H54 (cell line): ENCODE measurements around the gene CWC22.
A peak's percentile ranks its signal among the peaks of the same experiment; 100 is the strongest.

ENCODE experiments used
- DNase-seq: peaks from one replicate; pipeline ENCODE4 v3.0.0; 2011; ENCODE audit warnings: low spot score, mixed read lengths; ENCODE audit not compliant: insufficient read length
- FAIRE-seq: peaks from 3 replicates; lab custom pipeline; 2011; peaks lifted over from hg19 to GRCh38; lab: Jason Lieb, UNC
- POLR2A ChIP-seq: IDR thresholded peaks from 2 replicates; pipeline ENCODE4 v1.6.1; 2011; ENCODE audit warnings: low read depth, mild to moderate bottlenecking, low read length

Gene CWC22

DNA sequence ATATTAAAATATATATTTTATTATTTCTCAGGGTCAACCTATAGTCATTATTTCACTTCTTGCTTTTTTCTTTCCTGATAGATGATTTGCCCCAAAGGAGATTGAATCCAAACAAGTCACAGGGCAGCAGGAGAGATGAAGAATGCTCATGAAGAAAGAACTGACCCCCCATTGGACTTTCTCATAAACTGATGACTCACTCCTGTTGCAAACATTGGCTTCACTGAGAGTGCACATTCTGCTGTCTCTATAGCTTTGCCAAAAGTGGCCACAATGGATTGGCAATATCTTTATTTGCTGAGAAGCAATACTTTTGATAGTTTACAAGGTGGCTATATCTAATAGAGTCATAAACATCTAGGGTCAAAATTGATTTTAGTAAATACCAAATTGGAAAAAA is 89.8 kb downstream of the CWC22 start:
- FAIRE-seq (no peak), DNase-seq (no peak)
- no peak for TF ChIP-seq POLR2A

DNA sequence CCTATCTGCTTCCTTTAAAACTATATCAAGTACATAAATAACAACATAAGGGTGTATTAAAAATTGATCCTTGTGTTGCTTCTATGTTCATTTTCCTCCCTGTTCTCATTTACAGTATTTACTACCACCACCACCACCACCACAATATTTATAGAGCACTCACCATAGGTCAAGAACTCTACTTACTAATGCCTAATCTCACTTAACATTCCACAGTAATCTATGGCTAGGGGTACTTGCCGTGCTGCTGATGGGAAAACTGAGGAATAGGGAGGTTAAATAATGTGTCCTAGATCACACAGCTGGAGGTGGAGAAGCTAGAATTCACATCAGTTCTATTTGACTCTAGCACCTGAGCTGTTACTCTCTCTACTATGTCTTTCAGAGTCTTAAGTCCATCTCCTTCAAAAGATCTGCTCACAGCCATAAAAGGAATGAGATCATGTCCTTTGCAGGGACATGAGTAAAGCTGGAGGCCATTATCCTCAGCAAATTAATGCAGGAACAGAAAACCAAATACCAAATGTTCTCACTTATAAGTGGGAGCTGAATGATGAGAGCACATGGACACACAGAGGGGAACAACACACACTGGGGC is 91.6 kb downstream of the CWC22 start:
- DNase-seq (no peak), FAIRE-seq (no peak)
- no peak for TF ChIP-seq POLR2A

DNA sequence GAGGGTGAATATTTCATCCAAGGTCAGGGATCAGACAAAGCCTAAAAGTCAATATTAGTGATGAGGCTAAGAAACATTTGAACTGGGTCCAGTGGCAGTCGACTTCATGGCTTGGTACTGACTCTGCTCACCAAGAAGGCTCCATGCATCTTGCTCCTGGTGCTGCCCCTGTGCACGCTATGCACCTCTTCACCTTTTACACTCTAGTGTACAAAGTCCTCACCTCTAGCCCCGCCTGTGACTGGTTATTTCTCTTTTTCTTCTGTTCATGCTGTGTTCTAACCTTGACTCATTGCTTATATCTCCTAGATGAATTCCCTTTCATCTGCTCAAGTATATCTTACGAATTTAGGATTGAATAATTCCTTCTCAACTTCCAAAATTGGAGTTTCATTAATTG is 93.3 kb downstream of the CWC22 start:
- TF ChIP-seq POLR2A: no peak
- no peak for DNase-seq
- no peak for FAIRE-seq

DNA sequence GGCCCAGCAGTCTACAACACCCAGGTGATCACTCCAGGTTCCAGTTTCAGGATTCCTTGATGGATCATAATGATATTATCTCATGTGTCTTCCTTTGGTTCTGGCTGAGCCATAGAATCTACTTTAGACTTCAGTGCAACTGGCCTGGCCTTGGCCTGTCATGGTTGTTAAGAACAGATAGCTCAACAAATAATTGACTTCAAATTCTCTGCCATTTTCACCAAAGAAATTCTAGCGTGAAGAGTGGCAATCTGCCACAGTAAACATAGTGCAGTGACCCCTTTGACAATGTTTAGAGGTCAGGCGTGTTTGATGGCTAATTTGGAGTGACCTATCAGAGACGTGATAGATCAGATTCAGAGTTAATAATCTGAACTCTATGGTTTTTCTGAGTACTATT is 95.5 kb downstream of the CWC22 start:
- DNase-seq (no peak), FAIRE-seq (no peak)
- TF ChIP-seq POLR2A: no peak

DNA sequence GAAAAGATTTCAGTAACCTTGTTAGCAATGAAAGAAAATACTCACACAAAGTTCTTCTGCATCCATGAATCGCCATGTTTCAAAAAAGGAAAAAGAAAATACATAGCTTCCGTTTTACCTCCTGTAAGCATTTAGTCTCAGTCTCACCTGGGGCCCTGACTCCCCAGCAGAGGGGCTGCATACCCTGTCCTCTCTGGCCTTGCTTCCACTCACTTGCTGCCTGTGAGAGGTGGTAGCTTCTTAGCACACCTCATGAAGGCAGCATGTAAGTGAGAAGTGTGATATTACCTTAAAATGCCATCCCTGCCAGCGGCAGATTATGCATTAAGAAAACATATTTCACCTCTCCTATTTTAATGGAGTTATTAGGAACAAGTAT is 96.4 kb downstream of the CWC22 start:
- DNase-seq: no peak
- no peak for TF ChIP-seq POLR2A
- no peak for FAIRE-seq

DNA sequence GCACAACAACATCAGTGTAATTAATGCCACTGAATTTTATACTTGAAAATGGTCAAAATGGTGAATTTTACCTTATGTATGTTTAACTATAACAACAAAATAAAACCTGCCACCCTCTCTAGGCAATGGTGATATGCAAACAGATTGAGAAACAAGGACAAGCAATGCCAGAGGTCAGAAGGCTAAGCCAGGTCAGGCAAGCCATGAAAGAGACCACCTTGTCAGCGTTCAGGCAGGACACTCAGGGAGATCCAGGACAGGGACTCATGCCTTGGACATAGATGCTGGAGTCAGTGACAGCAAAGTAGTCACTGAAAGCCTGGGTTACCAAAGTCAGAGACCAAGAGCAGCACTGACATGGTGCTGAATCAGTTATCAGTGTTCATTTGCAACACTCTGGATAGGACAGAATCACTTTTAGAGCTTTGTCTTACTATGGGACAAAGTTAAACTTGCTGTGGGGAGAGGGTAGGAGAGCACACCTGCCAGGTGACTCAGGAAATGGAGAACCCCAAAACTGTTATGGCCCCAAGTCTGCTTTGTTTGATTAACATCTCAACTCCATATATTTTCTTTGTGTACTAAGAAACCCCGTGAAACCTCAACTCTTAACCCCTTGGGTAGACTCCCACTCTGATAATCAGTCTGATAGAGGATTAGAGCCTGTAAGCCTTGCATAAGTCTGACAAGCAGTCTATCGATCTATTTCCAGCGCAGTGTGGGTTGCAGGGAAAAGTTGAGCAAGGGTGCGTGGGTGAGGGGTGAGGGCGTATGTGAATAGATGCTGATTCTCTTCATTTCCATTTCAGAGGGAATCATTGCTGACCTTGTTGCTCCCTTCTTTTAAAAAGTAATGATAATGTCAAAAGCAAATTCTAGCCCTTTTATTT is 97.0 kb downstream of the CWC22 start:
- FAIRE-seq (no peak), DNase-seq (no peak)
- no peak for TF ChIP-seq POLR2A

DNA sequence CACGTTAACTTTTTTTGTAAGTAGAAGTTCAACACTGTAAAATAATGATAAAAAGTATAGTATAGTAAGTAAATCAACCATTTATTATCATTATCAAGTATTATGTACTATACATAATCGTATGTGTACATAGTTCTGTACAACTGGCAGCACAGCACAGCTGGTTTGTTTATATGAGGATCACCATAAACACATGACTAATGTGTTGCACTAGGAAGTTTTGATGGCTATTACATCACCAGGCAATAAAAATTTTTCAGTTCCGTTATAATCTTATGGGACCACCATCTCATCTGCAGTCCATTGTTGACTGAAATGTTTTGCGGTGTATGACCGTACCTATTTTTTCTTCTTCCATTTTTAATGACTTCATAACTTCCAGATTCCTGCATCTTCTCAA is 106.4 kb downstream of the CWC22 start:
- FAIRE-seq (no peak), DNase-seq (no peak)
- TF ChIP-seq POLR2A: no peak

DNA sequence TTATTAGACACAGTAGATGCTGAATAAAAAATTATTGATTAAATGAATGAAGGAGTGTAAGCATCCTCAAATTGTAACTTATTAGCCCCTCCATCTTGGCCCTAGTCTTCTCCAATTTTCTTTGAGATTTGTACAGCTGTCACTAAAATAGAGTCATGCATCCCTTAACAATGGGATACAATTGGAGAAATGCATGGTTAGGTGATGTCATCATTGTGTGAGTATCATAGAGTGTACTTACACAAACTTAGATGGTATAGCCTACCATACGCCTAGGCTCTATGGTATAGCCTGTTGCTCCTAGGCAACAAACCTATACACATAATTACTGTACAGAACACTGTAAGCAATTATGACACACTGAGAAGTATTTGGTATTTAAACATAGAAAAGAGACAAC is 107.4 kb downstream of the CWC22 start:
- DNase-seq (no peak), FAIRE-seq (no peak)
- TF ChIP-seq POLR2A: no peak

DNA sequence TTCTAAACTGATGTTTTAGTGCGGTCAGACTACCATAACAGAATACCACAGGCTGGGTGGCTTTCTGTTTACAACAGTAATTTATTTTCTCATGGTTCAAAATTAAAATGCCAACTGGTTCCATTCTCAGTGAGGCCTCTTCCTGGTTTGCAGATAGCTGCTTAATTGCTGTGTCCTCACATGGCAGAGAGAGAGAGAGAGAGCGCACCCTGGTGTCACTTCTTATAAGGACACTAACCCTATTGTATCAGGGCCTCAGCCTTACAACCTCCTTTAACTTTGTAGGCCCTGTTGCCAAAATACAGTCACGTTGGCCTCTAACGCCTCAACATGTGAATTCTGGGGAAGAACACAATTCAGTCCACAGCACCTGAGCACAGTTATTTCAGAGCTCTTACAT is 108.2 kb downstream of the CWC22 start:
- DNase-seq: no peak
- FAIRE-seq: peak; percentile 74
- TF ChIP-seq POLR2A: no peak
